ENCODE measurements around the gene LPO. TPM values are rescaled to one million over a fixed set of nuclear protein-coding genes. Genes with fewer than 3 reads are reported as not detected.
A peak's percentile ranks its signal among the peaks of the same experiment; 100 is the strongest.

The LPO gene
- total RNA-seq, 1 donor from 2014 or later, result not detected

DNA sequence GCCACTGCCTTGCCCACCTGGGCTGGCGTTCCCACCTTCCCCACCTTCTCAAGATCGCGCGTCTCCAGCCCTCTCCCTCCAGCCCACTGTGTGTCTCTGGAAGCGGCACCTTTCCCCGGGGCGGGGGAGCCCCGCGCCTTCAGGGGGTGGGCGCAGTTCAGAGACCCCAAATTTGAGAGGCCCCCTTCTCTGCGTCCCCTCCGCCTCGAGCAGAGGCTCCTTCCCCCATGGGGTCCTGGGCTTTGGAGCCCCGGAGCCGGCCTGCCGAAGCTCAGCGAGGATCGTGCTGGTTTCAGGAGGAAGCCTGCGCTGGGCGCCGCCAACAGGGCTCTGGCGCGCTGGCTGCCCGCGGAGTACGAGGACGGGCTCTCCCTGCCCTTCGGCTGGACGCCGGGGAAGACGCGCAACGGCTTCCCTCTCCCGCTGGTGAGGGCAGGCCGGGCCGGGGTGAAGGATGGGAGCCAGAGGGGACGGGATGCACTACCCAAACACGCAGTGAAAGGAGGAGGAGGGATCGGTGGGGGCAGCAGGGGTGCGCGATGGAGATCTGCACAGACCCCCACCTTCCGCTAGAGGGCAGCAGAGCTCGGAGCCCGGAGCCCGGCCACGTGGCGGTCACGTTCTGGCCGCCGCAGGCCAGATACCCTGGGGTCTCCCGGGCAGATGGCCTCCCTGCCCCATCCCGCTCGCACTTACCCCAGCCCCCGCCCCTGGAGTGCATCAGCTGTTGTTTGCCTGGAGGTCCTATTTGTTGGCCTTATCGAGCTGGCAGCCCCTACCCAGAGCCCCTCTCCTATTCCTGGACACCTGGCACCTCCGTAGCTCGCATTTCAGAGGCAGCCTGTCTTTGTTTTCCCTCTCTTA is 11.1 kb downstream of the LPO start:
- peak; percentile 87 for DNase-seq (ENCODE audit: missing footprints)
- ATAC-seq, result peak; percentile 88
- intact Hi-C loops (cut with DNase I), result no loop called here

DNA sequence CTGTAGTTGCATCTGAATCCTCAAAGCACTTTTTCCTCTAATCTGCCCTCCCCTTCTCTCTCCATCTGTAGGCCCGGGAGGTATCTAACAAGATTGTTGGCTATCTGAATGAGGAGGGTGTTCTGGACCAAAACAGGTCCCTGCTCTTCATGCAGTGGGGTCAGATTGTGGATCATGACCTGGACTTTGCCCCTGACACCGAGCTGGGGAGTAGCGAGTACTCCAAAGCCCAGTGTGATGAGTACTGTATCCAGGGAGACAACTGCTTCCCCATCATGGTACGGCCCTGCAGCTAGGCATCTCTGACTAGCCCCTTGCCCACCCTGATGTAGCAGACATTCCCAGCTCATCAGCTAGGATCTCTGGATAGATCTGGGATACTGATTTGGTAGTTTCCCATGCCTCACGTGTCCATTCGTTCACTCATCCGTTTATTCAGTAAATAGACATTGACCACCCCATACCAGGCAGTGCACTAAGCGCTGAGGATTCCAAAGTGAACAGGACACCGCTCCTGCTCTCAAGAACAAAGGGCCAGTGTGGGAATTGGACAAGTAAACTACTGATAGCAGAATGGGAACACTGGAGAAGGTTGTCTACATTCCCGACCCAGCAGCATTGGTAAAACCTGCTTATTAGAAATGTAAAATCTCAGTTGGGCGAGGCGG is 12.1 kb downstream of the LPO start:
- intact Hi-C loops (cut with DNase I), result no loop called here
- ATAC-seq (no peak), DNase-seq (ENCODE audit: missing footprints) (no peak)

DNA sequence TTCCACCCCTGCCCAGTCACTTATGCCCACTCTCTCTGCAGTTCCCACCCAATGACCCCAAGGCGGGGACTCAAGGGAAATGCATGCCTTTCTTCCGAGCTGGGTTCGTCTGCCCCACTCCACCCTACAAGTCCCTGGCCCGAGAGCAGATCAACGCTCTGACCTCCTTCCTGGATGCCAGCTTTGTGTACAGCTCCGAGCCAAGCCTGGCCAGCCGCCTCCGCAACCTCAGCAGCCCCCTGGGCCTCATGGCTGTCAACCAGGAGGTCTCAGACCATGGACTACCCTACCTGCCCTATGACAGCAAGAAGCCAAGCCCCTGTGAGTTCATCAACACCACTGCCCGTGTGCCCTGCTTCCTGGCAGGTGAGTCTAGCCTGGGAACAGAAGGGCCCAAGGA is 13.8 kb downstream of the LPO start:
- DNase-seq (ENCODE audit: missing footprints) (no peak), ATAC-seq (no peak)
- intact Hi-C loops (cut with DNase I), result no loop called here

DNA sequence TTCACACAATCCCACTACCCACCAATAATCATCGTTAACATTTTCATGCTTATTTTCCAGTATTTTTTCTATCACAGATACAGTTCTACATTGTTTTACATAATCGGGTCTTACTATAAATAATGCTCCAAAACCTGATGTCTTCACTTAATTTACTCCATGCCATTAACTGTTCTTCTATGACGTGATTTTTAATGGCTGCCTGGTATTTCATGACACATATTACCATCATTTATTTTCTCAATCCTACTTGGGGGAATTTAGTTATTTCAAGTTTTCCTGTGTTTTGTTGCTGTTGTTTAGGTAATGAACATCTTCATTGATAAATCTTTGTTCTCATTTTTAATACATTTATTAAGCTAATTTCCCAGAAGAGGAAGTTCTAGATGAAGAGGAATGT is 14.7 kb downstream of the LPO start:
- no peak for ATAC-seq
- intact Hi-C loops (cut with DNase I), result no loop called here
- DNase-seq (ENCODE audit: missing footprints), result no peak

DNA sequence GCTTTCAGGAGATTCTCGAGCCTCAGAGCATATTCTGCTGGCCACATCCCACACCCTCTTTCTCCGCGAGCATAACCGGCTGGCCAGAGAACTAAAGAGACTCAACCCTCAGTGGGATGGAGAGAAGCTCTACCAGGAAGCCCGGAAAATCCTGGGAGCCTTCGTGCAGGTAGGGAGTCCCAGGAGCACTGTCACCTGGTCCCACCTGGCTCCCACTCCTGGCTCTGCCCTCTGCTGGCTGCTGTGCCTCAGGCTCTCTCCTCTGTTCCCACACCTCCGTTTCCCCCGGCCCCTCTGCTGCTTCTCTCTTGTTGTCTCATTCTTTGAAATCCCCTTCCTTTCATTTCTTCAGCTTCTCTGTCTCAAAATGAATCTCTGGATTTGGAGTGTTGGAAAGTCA is 16.4 kb downstream of the LPO start:
- intact Hi-C loops (cut with DNase I), result no loop called here
- DNase-seq (ENCODE audit: missing footprints), result no peak
- ATAC-seq, result no peak

DNA sequence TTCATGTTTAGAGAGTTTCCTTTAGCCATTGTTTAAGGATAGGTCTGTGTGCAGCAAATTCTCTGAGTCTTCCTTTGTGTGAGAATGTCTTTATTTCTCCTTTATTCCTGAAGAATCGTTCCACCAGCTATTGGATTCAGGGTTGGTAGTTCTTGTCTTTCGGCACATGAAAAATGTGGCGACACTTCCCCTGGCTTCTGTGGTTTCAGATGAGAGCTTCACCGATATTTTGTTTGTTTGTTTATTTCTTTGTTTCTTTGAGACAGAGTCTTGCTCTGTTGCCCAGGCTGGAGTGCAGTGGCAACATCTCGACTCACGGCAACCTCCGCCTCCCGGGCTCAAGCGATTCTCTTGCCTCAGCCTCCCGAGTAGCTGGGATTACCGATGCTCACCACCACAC is 23.8 kb downstream of the LPO start:
- intact Hi-C loops (cut with DNase I), result no loop called here
- no peak for DNase-seq (ENCODE audit: missing footprints)
- no peak for ATAC-seq

DNA sequence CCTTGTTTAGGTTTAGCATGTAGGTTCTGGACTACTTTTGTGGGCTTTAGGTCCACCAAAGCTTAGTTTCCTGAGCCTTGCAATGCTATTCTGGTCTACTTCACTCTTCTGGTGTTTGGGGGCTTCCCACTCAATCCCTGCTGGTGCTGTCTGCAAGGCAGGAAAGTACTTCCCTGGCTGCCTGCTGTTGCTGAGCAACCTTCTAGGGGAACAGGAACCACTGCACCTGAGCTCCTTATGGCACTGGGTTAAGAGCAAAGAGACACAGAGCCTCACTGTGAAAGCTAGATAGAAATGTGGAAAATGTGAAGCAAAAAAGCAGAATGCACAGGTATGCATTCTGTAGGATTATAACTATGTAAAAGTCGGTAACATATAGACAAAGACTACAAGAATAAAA is 25.4 kb downstream of the LPO start:
- DNase-seq (ENCODE audit: missing footprints), result no peak
- ATAC-seq, result no peak
- intact Hi-C loops (cut with DNase I), result no loop called here

DNA sequence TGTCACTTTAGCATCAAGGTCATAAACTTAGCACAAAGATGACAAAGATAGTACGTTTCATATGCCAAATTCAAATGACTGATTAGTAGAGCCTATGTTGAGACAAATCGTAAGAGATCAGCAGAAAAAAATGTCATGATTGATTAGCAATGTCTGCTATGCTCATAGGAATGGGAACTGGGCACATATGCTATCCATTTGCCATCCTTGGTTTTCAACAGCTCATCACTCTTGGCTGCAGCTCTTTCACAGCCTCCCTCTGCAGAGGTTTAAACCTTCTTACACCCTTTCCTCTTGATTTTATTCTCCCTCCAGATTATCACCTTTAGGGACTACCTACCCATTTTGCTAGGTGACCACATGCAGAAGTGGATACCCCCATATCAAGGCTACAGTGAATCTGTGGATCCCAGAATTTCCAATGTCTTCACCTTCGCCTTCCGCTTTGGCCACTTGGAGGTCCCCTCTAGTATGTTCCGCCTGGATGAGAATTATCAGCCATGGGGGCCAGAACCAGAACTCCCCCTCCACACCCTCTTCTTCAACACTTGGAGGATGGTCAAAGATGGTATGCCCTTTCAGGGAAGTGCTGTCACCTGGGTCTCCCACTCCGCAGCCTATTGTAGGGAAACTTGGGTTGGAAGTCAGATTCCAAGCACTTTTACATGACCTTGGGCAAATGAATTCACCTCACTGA is 26.2 kb downstream of the LPO start:
- intact Hi-C loops (cut with DNase I), result no loop called here
- no peak for DNase-seq (ENCODE audit: missing footprints)
- ATAC-seq, result no peak

DNA sequence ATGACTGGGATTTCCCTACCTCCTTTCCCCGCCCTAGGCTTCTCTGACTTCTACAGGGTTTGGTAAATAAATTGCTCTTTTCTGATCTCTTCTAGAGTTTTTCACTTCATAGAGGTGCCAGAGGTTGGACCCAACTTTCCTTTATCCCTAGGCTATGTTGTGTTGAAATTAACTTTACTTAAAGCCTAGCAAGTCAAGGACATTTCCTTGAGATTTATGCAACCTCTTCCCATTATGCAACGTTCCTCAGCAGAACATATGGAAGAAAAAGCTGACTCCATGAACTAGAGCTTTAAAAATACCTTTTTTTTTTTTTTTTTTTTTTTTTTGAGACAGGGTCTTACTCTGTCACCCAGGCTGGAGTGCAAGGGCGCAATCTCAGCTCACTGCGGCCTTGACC is 26.9 kb downstream of the LPO start:
- intact Hi-C loops (cut with DNase I), result no loop called here
- no peak for DNase-seq (ENCODE audit: missing footprints)
- ATAC-seq, result no peak

DNA sequence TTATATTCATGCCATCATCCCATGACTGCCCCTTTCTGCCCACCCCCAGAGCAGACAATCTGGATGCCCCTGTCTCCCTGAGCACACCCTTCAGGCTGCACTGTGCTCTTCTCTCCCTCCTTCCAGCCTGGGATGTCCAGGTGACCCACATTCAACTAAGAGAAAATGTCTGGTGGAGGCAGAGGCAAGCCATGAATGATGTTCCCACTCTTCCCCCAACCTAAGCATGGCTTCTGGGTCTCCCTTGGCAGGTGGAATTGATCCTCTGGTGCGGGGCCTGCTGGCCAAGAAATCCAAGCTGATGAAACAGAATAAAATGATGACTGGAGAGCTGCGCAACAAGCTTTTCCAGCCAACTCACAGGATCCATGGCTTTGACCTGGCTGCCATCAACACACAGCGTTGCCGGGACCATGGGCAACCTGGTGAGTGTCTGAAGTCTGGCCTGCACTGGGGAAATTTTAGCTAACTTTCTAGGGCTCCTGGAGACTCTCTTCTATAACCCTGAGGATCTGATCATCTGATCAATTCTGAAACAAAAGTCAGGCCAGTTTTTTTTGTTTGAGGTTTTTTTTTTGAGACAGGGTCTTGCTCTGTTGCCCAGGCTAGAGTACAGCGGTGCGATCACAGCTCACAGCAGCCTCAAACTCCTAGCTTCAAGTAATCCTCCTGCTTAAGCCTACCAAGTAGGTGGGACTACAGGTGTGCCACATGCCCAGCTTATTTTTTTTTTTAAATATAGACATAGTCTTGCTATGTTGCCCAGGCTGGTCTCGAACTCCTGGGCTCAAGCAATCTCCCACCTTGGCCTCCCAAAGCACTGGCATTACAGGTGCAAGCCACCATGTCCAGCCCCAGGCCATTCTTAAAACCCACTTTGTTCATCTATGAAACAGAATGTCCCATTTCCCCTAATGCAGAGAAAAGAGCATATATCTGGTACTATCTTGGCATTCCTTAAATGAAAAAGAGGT is 27.8 kb downstream of the LPO start:
- DNase-seq (ENCODE audit: missing footprints) (no peak), ATAC-seq (no peak)
- intact Hi-C loops (cut with DNase I), result no loop called here

DNA sequence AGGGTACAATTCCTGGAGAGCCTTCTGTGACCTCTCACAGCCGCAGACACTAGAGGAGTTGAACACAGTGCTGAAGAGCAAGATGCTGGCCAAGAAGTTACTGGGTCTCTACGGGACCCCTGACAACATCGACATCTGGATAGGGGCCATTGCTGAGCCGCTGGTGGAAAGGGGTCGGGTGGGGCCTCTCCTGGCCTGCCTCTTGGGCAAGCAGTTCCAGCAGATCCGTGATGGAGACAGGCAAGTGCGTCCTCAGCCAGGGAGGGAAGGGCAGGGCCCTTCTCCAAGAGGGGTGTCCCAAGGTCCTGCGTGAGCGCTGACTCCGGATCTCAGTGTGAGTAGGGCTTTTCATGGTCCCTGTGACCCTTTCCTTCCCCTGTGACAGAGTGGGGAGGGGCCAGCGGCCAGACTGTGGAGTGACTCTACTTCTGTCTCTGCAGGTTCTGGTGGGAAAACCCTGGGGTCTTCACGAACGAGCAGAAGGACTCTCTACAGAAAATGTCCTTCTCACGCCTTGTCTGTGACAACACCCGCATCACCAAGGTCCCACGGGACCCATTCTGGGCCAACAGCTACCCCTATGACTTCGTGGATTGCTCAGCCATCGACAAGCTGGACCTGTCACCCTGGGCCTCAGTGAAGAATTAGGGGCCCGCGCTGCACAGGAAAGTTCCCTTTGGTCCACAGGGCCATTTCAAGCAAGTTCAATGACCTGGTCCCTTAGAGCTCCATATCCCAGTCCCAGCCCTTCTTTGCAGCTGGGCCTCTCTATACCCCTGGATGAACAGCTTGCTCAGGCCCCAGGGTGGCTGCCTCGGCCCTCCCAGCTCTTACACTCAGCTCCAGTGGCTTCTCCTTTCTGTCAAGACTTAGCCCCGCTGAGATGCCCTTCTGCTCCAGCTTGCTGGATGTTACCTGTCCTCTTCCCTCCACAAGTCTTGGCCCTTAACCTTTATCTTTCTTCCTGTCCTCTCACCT is 29.3 kb downstream of the LPO start:
- ATAC-seq (no peak), DNase-seq (ENCODE audit: missing footprints) (no peak)
- intact Hi-C loops (cut with DNase I), result no loop called here

DNA sequence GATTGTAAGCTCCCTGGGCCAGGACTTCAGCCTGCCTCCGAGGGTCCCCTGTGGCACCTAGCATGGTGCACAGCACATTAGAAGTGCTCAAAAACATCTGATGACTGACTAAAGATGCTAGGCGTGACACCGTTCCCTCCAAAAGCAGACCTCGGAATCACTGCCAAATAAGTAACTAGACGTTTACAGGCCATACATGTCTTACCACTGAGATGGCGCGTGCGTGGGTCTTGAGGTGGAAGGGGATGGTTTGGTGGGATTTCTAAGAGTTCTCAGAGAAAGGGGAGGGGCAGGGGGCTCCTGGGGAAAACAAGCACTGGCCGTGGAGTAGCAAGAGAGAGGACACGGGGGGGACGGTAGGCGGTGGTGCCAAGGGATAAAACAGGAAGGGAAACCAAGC is 29.9 kb downstream of the LPO start:
- intact Hi-C loops (cut with DNase I), result no loop called here
- ATAC-seq (no peak), DNase-seq (ENCODE audit: missing footprints) (no peak)

DNA sequence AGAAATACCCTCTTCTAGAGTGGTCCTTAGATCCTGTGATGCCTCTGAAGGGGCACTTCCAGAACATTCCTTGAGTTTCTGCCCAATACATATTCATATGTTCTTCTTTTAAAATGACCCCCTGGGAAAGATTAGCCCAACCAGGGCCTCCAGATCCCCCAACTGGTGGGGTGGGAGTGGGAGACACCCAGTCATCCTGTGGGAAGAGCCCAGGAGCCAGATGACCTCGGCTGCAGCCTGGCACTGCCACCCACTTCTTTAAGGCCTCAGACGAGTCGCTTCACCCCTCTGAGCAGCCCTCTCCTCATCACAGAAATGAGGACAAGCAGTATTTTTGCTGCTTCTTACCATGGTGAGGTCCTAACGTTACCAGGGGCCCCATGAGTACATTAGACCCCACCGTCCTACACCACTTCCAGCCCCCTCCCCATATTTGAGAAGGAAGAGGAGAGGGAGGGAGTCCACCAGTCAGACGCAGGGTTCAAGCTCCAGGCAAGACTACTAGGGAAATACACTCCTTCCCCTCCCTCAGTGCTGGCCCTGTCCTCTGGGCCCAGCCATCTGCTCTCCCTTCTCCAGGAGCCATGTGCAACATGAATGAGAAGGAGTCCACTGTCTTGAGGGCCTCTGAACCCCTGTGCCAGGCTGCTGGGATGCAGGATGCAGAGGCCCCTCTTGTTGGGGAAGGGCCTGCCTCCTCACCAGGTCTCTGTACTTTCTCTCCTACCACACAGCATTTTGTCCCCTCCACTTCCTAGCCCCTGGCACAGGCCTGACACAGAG is 30.6 kb downstream of the LPO start:
- no peak for DNase-seq (ENCODE audit: missing footprints)
- intact Hi-C loops (cut with DNase I), result no loop called here
- no peak for ATAC-seq

DNA sequence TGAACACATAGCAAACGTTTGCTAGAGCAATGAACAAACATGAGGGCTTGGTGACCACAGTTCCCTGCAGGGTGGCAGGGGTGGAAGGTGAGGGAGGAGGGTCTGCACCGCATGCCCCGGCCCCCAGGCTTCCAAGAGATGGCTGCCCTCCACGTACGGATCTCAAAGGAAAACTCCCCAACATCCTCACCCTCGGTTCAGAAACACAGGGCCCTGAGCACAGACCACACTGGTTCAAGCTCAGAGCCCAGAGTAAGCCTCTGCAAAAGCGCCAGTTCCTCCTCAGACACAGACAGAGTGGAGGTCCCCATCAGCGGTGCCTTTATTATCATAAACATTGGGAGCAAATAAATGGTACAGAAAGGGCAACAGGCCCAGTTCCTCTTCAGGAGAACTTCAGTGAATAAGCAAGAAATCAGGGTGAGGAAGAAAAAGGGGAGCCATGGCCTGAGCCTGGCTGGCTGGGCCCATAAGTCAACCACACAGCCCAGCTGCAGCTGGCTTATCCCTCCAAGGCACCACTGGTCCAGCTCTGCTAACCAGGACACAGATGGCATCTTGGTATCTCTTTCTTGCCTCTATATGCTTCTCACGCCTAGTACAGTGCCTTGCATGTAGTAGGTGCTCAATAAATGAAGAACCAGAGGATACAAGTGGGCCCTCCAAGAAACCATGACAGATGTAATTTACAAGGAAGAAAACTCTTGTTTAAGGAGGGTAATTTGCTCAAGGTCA is 31.3 kb downstream of the LPO start:
- no peak for DNase-seq (ENCODE audit: missing footprints)
- intact Hi-C loops (cut with DNase I), result no loop called here

DNA sequence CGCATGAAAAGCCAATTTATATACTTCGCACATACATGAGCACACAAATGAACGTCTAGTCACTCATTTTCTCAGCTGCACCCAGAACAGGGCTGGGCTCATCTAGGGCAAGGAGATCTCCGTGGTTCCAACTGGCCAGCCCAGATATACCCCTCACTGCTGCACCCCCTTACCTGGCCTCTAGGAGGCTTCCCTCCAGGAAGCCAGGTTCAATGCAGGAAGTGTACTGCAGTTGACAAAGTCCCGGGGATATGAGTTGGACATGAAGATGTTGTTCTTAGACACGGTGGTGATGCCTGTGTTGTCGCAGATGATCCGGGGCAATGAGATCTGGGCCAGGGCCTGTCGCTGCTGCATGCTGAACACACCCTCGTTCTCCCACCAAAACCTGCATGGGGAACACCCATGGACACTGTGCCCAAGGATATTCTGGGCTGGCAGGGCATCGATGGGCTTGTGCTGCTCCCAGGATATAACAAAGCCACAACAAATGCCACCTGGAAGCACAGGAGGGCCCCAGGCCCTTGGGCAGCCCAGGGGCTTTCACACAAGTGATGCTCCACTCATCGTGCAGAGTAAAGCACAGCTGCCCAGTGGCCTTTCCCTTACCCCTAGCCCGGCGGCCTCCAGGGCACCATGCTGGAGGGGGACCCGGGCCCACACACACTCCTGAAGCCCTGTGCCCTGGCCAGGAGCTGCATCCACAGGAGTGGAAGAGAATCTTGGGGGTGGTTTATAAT is 32.3 kb downstream of the LPO start:
- intact Hi-C loops (cut with DNase I), result no loop called here
- ATAC-seq (no peak), DNase-seq (ENCODE audit: missing footprints) (no peak)

More for the DNA sequence above, 31.3 kb downstream of the LPO start:
- no peak for ATAC-seq
